GM21723 (cell line): ENCODE data around the gene C5AR1.
A peak's percentile ranks its signal among the peaks of the same experiment; 100 is the strongest.
"Not testable (repeated sequence)": the region's sequence is repeated elsewhere in the genome, so short reads cannot be mapped to it uniquely, and the experiment has no call there.

ENCODE experiments used
- ATAC-seq: cut with Tn5 transposase; IDR thresholded peaks from one replicate; pipeline ENCODE4 v1.9.1; 2021; ENCODE audit warnings: mild to moderate bottlenecking, moderate library complexity; ENCODE audit not compliant: unreplicated experiment

C5AR1 gene

GRCh38 chr19:47309608-47310007 is at the start of gene C5AR1:
Gene C5AR1, plus strand, starts transcription at chr19:47309861. Its CDS starts 35 bp downstream, at chr19:47309896.
- ATAC-seq, result no peak

GRCh38 chr19:47260476-47260875 is 49.2 kb upstream of the C5AR1 start:
- ATAC-seq, result no peak

DNA sequence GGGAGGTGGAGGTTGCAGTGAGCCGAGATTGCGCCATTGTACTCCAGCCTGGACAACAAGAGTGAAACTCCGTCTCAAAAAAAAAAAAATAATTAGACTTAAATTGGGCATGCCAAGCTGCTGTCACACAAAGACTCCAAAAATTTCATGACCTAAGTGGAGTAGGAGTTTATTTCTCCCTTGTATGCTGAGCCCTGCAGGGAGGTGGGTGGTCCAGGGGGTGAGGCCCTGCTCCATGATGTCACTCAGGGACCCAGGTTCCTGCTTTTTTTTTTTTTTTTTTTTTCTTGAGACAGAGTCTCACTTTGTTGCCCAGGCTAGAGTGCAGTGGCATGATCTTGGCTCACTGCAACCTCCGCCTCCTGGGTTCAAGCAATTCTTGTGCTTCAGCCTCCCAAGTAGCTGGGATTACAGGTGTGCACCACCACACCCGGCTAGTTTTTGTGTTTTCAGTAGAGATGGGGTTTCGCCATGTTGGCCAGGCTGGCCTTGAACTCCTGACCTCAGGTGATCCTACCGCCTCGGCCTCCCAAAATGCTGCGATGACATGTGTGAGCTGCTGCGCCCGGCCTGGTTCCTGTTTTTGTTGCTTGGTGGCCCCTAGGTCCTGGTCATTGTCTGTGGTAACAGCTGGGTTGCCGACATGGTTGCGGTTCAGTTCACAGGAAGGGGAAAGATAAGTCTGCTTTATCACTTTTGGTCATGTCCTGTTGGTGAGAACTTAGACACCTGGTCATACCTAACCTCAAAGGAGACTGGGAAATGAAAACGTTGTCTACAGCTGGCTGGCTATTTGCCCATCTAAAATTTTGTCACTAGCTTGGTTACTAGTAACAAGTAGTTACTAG is 47.5 kb upstream of the C5AR1 start:
- peak; percentile 61 for ATAC-seq

- ATAC-seq, result no peak
Observed at GRCh38 chr19:47264629-47265028, 45.0 kb upstream of the C5AR1 start.

DNA sequence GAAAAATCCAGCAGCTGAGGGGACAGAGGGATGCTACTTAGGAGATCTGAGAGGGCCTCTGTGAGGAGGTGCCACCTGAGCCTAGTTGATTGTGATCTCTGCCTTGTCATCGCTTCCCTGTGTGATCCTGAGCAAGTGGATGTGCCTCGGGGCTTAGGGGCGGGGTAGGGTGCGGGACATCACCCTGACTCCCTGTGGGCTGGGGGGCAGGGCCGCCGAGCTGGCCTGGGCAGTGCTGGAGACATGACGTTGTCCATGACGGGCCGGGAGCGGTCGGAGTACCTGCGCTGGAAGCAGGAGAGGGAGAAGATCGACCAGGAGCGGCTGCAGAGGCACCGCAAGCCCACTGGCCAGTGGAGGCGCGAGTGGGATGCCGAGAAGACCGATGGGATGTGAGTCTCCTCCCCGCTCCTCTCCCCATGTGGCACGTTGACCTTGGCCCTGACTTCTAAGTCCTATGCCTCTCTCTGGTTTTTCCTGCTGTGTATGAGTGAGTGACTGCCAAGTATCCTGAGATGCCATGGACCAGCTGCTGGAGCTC is 43.2 kb upstream of the C5AR1 start:
- ATAC-seq, result no peak

- ATAC-seq, result no peak
Observed at GRCh38 chr19:47267350-47267759, 42.3 kb upstream of the C5AR1 start.

- ATAC-seq, result no peak
Observed at GRCh38 chr19:47268028-47268427, 41.6 kb upstream of the C5AR1 start.

GRCh38 chr19:47269596-47269995 is 40.1 kb upstream of the C5AR1 start:
- no peak for ATAC-seq

GRCh38 chr19:47270408-47270807 is 39.3 kb upstream of the C5AR1 start:
- no peak for ATAC-seq

- ATAC-seq, result no peak
Observed at GRCh38 chr19:47271949-47272348, 37.7 kb upstream of the C5AR1 start.

DNA sequence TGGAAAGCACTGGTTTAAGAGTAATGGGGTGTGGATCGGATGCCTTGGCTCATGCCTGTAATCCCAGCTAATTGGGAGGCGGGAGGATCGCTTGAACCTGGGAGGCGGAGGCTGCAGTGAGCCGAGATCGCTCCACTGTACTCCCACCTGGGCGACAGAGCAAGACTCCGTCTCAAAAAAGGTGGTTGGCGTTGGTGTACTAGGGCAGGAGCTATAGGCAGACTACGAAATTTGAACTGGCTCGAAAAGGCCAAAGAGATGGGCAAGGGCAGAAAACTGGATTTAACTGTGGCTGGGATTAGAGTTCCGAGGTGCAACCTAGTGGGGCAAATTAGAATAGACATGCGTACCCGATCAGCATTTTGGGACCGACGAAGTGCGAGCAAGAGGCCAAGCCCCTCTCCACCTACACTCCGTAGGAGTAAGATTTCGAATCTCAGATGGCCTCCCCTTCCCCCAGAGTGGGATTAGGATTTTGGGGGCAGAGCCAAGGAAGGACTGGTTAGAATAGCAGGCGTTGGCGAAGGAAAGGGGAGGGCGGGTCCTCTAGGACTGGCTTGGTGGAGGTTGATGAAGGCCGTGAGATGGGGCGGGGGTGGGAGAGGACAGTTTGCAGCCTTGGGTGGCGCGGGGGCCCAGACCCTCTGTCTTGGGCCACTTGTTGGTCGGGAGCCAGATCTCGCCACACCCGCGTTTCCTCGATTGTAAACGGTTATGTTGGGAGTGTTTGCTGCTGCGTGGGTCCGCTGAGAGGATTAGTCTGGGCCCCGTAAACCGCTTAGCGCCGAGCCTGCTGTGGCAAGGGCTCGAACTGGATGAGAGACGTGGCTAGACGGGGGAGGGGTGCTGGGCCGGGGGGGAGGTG is 37.0 kb upstream of the C5AR1 start:
- no peak for ATAC-seq

- ATAC-seq, result peak; percentile 75
Observed at GRCh38 chr19:47273313-47274070, 36.2 kb upstream of the C5AR1 start.

DNA sequence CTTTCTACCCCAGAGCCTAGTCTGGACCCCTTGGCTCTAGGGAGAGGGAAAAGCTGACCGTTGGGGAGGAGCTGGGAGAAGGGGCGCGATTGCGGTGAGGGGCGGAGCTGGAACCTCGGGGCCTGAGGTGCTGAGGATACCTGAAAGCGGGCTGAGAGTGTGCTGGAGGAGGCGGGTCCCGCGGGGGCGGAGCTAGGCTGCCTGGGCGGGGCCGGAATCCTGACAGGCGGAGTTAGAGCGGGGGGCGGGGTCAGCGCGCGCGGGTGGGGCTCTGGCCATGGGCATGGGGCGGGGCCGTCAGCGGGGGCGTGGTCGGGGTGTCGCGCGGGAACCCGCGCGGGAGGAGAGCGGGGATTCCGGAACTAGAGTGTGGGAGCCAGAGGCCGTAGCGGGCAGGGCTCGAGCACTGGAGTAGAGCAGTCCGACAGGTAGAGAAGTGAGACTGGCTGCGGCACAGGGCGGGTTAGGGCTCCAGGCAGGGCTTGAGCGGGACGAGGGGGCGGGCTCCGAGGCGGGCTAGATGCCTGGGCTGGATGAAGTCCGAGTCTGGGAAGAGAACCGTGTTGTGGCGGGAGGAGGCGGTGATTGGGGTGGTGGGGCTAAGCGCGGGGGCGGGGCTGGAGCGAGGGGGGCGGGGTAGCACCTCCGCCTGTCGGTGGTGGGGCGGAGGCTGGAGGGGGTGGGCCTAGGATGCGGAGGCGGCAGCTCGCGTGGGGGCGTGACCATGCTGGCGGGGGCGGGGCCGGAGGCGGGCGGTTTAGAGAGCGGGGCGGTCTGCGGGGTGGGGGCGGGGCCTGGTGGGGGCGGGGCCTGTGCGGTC is 35.4 kb upstream of the C5AR1 start, which contains the start of gene INAFM1:
INAFM1 (plus strand) TSS at position 815 of the 820 bp plus-strand sequence. CDS start 35 bp downstream, outside the sequence.
- ATAC-seq, result peak; percentile 57

DNA sequence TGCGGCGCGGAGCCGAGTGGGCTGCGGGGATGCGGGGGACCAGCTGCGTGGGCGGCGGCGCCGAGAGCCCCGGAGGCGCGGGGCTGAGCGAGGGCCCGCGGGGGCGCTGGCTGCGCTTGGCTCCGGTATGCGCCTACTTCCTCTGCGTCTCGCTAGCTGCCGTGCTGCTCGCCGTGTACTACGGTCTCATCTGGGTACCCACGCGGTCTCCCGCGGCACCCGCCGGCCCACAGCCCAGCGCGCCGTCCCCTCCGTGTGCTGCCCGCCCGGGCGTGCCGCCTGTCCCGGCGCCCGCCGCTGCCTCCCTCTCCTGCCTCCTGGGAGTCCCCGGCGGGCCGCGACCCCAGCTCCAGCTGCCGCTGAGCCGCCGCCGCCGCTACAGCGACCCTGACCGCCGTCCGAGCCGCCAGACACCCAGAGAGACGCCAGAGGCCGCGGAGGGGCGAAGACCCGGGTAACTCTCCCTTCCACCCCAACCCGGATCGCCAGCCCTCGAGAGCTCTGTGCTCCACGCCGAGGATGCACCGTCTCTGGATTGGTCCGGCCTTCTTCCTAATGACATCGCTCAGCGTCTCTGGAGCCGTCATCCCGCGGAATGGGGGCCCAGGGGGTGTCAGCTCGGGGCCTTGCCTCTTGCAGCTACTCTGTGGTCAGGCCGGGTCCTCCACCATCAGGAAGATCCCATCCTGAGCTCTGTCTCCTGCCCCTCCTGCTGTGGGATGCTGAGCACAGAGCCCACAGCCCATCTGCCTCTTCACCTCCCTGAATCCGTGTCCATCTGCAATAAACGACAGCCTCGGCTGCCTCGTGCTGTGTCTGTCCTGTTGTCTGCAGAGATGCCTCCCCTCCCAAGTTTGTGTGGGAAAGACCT is 34.5 kb upstream of the C5AR1 start:
- ATAC-seq, result no peak

- ATAC-seq, result no peak
Observed at GRCh38 chr19:47275791-47276461, 33.7 kb upstream of the C5AR1 start.

- not testable (repeated sequence) for ATAC-seq
Observed at GRCh38 chr19:47276513-47276912, 33.1 kb upstream of the C5AR1 start.

GRCh38 chr19:47280183-47280797 is 29.4 kb upstream of the C5AR1 start:
- ATAC-seq, result no peak
